Upper lobe of left lung (tissue), 6 donors: ENCODE data around the gene HEBP2. TPM values are rescaled to one million over a fixed set of nuclear protein-coding genes. Genes with fewer than 3 reads are reported as not detected.

ENCODE experiments used
- ATAC-seq, 2 donors: fragments of 200-7000 bp; cut with Tn5 transposase; one replicate each; pipeline ENCODE4 v1.9.1; 2022; ENCODE audit warnings: mild to moderate bottlenecking in 2 of 2, moderate library complexity in 2 of 2; ENCODE audit not compliant: low FRiP score in 2 of 2
- DNase-seq, 2 donors: peaks; one replicate each; pipeline ENCODE4 v3.0.0-alpha.2; 2019 to 2020
- H3K27ac ChIP-seq, 4 donors: fragments of 200-600 bp; sonication (generic); one replicate each; pipeline ENCODE4 v1.5.1; 2016 to 2019
- H3K27me3 ChIP-seq, 4 donors: fragments of 200-600 bp; sonication (generic); one replicate each; pipeline ENCODE4 v1.5.1; 2017 to 2019
- H3K36me3 ChIP-seq, 4 donors: fragments of 200-600 bp; sonication (generic); one replicate each; pipeline ENCODE4 v1.5.1; 2016 to 2019
- H3K4me1 ChIP-seq, 4 donors: fragments of 200-600 bp; sonication (generic); one replicate each; pipeline ENCODE4 v1.5.1; 2018 to 2019
- H3K4me3 ChIP-seq, 4 donors: fragments of 200-600 bp; sonication (generic); one replicate each; pipeline ENCODE4 v1.5.1; 2017 to 2019; ENCODE audit warnings: mild to moderate bottlenecking in 2 of 4, moderate library complexity in 1 of 4
- H3K9me3 ChIP-seq, 4 donors: fragments of 200-600 bp; sonication (generic); one replicate each; pipeline ENCODE4 v1.5.1; 2018 to 2019
- CTCF ChIP-seq, 6 experiments: fragments of 450-650 bp in 4 of 6; fragments of 200-600 bp in 2 of 6; sonication (generic) in 2 of 6; IDR thresholded peaks; one replicate each; pipeline ENCODE4 v1.5.1; 2016 to 2019; ENCODE audit warnings: antibody characterized with exemption in 6 of 6
- EP300 ChIP-seq, 4 donors: sonication (generic); formaldehyde crosslinking; IDR thresholded peaks; one replicate each; pipeline ENCODE4 v1.5.1; 2017; ENCODE audit warnings: antibody characterized with exemption in 4 of 4, control low read depth in 2 of 4
- POLR2A ChIP-seq, 4 donors: fragments of 450-650 bp; IDR thresholded peaks; one replicate each; pipeline ENCODE4 v1.5.1; 2016 to 2017; ENCODE audit warnings: antibody characterized with exemption in 4 of 4, mild to moderate bottlenecking in 2 of 4
- POLR2AphosphoS5 ChIP-seq, 2 donors: sonication (generic); formaldehyde crosslinking; IDR thresholded peaks; one replicate each; pipeline ENCODE4 v1.5.1; 2017; ENCODE audit warnings: antibody characterized with exemption in 2 of 2
- WGBS, 2 donors: methylation state at CpG; one replicate each; pipeline ENCODE4 v1.1.5; 2017 to 2018; 5-methylcytosine and 5-hydroxymethylcytosine counted together
- total RNA-seq, 6 donors: library from RNA; depleted of rRNA in 4 of 6; stranded (reverse); fragments of >200 nt in 4 of 6; gene quantifications; one replicate each; pipeline versions ENCODE4 v1.1.0 to v1.2.1, GENCODE V29; 2016 to 2021
- donor health status: DM: no; HTN: no; CAD: no; lungs with moderate emphysema.
- donor health status: DM: no; HTN: yes; CAD: no; lungs with severe emphysema.

HEBP2 gene
- total RNA-seq, 6 donors from 2014 or later = 11.5 to 68.0 (median 48.6) TPM

- H3K4me1 ChIP-seq = no peaks in the 10 kb centered on the region
These were observed 26.2 kb upstream of the HEBP2 start, which contains the start of gene SMIM28 for GRCh38 chr6:138377844-138378243. SMIM28 (plus strand) TSS chr6:138377905; CDS start chr6:138378073, 168 bp downstream.

DNA sequence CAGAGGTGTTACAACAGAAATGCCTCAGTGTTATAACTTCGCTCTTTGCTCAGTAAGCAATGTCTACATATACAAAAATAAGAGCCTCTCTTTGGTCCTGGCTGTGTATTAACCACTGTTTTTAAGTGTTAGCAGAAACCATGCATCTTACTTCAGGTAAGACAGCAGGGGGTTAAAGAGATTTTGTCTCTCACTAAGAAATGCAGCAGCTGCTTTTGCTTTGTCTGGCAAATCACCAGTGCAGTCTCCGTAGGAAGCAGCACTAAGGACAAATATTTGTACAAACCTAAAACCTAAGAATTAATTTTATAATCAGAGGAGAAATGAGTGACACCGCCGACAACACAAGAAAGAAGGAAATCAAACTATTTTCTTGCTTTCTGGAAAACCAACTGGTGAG lies 25.6 kb upstream of the HEBP2 start:
- 66 to 73% methylated on average over 4 of the region's 4 CpGs for WGBS, 2 donors
- DNase-seq = no peak
- Histone ChIP-seq H3K36me3 (no peaks in the 10 kb centered on the region), H3K4me1 (no peaks in the 10 kb centered on the region), H3K4me3 (no peak overlapping the region), H3K27me3 (no peaks in the 10 kb centered on the region), H3K9me3 (no peaks in the 10 kb centered on the region), H3K27ac (no peak overlapping the region)
- ATAC-seq = no peak
- TF ChIP-seq POLR2AphosphoS5 (IDR thresholded peaks at IDR 0.05) = no peak
- no peak for TF ChIP-seq EP300 (IDR thresholded peaks at IDR 0.05)
- TF ChIP-seq CTCF (IDR thresholded peaks at IDR 0.05) = no peak

More at GRCh38 chr6:138377844-138378243, 26.2 kb upstream of the HEBP2 start, which contains the start of gene SMIM28:
- peak in 1 of 2 donors; percentile 8 for DNase-seq
- no peak for TF ChIP-seq CTCF (IDR thresholded peaks at IDR 0.05)
- TF ChIP-seq EP300 (IDR thresholded peaks at IDR 0.05) = no peak
- TF ChIP-seq POLR2AphosphoS5 (IDR thresholded peaks at IDR 0.05) = no peak
- no peak for TF ChIP-seq POLR2A (IDR thresholded peaks at IDR 0.05)
- Histone ChIP-seq H3K27me3 (no peaks in the 10 kb centered on the region), H3K9me3 (no peaks in the 10 kb centered on the region), H3K36me3 (no peaks in the 10 kb centered on the region), H3K4me3 (no peak within 1 kb of the TSS), H3K27ac (no peak within 1 kb of the TSS)
- 74 to 83% methylated on average over 6 of the region's 6 CpGs for WGBS, 2 donors
- no peak for ATAC-seq

- TF ChIP-seq POLR2A (IDR thresholded peaks at IDR 0.05) (no peak), POLR2AphosphoS5 (IDR thresholded peaks at IDR 0.05) (no peak), CTCF (IDR thresholded peaks at IDR 0.05) (no peak), EP300 (IDR thresholded peaks at IDR 0.05) (no peak)
- H3K27me3 ChIP-seq = no peaks in the 10 kb centered on the region
- H3K9me3 ChIP-seq = no peaks in the 10 kb centered on the region
- no peak overlapping the region for H3K27ac ChIP-seq
- no peak overlapping the region for H3K4me3 ChIP-seq
- ATAC-seq (no peak), DNase-seq (peak in 1 of 2 donors; percentile 21)
- H3K36me3 ChIP-seq = no peaks in the 10 kb centered on the region
- WGBS, 2 donors = 71 to 78% methylated on average over 6 to 8 of the region's 8 CpGs
- H3K4me1 ChIP-seq = no peaks in the 10 kb centered on the region
These were observed 21.3 kb upstream of the HEBP2 start for GRCh38 chr6:138382498-138383265.

DNA sequence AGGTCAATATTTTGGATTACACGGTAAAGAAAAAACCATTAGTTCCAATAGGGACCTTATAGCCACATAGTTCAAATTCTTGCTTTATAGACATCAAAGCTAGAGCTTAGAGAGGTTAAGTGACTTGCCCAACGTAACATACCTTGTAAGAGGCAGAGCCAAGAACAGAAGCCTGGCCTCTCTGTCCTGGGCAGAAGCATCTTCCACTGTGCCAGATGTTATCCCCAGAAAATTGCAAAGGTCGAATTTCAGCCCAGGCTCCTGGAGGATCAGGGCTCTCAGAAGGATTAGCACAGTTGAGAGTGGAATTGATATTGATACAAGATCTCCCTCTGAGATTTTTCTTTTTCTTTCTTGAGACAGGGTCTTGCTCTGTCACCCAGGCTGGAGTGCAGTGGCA lies 20.2 kb upstream of the HEBP2 start:
- no peaks in the 10 kb centered on the region for H3K27me3 ChIP-seq
- H3K4me1 ChIP-seq = no peaks in the 10 kb centered on the region
- no peaks in the 10 kb centered on the region for H3K9me3 ChIP-seq
- no peak for ATAC-seq
- no peak overlapping the region for H3K4me3 ChIP-seq
- TF ChIP-seq CTCF (IDR thresholded peaks at IDR 0.05) (no peak), POLR2A (IDR thresholded peaks at IDR 0.05) (no peak), EP300 (IDR thresholded peaks at IDR 0.05) (no peak), POLR2AphosphoS5 (IDR thresholded peaks at IDR 0.05) (no peak)
- no peak for DNase-seq
- no peak overlapping the region for H3K27ac ChIP-seq
- 71 to 73% methylated on average over 3 of the region's 3 CpGs for WGBS, 2 donors
- no peaks in the 10 kb centered on the region for H3K36me3 ChIP-seq

DNA sequence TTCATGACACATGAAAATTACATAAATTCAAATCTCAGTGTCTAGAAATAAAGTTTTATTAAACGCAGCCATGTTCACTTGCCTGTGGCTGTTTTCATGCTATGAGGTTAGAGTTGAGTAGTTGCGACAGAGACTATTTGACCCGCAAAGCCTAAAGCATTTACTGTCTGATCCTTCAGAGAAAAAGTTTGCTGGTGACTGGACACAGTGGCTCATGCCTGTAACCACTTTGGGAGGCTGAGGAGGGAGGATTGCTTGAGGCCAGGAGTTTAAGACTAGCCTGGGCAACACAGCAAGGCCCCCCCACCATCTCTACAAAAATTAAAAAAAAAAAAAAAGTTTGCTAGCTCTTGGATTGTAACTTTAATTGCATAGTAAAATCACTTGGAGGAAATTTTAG lies 17.1 kb upstream of the HEBP2 start:
- Histone ChIP-seq H3K27ac (no peak overlapping the region), H3K4me1 (no peaks in the 10 kb centered on the region), H3K9me3 (no peaks in the 10 kb centered on the region), H3K36me3 (no peaks in the 10 kb centered on the region), H3K4me3 (no peak overlapping the region), H3K27me3 (no peaks in the 10 kb centered on the region)
- ATAC-seq = no peak
- WGBS, 2 donors = 92 to 98% methylated on average over 3 of the region's 3 CpGs
- TF ChIP-seq CTCF (IDR thresholded peaks at IDR 0.05) (no peak), POLR2A (IDR thresholded peaks at IDR 0.05) (no peak), POLR2AphosphoS5 (IDR thresholded peaks at IDR 0.05) (no peak), EP300 (IDR thresholded peaks at IDR 0.05) (no peak)
- no peak for DNase-seq
